GM15510 (cell line): ENCODE measurements around the gene PTPRU.

Source experiments
- POLR2A ChIP-seq: IDR thresholded peaks from 3 replicates; pipeline ENCODE4 v1.6.1; 2011; ENCODE audit warnings: borderline replicate concordance; ENCODE audit not compliant: insufficient read length; ENCODE audit errors: extremely low read depth

Gene PTPRU

GRCh38 chr1:29305943-29306342, 69.6 kb downstream of the PTPRU start:
- no peak for TF ChIP-seq POLR2A

- TF ChIP-seq POLR2A = no peak
These were observed 70.3 kb downstream of the PTPRU start for GRCh38 chr1:29306471-29307140.

DNA sequence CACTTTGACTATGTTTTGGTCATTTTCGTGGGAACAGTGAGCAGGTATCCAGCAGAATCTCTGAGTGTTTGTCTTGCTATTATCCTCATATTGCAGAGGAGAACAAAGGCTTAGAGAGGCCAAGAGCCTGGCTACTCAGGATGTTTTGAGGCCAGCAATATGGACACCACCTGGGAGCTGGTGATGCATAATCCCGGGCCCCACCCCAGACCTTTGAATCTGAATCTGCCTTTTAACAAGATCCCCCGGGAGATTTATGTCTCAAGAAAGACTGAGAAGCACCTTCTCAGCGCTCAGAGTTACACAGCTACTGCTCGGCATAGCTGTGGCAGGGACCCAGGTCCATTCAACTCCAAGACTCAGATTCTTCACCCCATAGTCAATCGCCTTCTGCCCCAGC, 72.8 kb downstream of the PTPRU start:
- no peak for TF ChIP-seq POLR2A

GRCh38 chr1:29309621-29310020, 73.3 kb downstream of the PTPRU start:
- no peak for TF ChIP-seq POLR2A

GRCh38 chr1:29310616-29311180, 74.4 kb downstream of the PTPRU start:
- no peak for TF ChIP-seq POLR2A

GRCh38 chr1:29311352-29312030, 75.2 kb downstream of the PTPRU start:
- TF ChIP-seq POLR2A = no peak

DNA sequence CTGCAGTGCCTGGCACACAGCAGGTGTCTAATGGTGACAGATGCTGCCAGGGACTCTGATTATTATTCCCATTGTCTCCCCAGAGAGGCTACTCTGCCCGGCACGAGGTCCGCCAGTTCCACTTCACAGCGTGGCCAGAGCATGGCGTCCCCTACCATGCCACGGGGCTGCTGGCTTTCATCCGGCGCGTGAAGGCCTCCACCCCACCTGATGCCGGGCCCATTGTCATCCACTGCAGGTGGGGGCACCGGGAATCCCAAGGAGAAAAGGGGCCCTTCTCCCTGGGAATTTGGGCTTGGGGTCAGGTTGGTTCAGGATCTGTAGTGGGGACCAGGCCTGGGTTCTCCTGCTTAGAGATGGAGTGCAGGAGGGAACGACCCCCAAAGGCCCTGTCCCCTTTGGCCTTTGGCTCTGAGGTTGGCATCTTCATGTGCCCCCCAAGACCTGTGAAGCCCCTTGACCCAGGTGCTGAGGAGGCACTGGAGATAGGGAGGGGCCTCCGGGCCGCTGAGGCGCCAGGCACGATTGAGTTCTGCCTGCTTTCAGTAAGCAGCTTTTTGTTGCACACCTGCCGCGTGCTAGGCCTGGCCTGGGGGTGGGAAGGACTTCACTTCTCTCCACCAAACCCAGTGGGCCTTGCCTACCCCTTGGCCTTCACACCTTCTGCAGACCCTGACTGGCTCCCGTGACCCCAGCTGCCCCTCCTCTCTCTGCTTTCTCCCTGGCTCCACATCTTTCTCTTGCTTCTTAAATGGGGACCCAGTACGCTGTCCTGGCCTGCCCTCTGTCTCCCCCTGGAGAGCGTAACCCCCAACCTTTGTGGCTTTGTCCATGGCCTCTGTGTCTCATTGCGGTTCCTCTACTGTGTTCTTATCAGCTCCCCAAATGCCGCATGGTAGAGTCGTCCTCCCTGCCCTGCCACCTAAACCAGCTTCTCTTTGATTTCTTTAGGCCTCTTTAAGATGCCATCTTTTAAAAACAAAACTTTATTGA, 76.4 kb downstream of the PTPRU start:
- no peak for TF ChIP-seq POLR2A

DNA sequence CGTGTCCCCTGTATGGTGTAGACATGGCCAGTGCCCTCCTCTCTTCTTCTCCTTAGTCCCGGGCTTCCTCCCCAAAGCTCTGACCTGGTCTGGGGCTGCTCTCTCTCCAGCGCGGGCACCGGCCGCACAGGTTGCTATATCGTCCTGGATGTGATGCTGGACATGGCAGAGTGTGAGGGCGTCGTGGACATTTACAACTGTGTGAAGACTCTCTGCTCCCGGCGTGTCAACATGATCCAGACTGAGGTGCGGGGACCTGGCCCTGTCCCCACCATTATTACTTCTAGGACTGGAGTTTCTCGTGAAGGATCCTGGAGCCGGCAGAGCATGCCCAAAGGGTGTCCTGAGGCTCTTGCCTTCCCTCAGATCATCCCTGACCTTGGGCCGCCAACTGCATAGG, 78.9 kb downstream of the PTPRU start:
- no peak for TF ChIP-seq POLR2A

- no peak for TF ChIP-seq POLR2A
These were observed 79.6 kb downstream of the PTPRU start for GRCh38 chr1:29315876-29316275.

DNA sequence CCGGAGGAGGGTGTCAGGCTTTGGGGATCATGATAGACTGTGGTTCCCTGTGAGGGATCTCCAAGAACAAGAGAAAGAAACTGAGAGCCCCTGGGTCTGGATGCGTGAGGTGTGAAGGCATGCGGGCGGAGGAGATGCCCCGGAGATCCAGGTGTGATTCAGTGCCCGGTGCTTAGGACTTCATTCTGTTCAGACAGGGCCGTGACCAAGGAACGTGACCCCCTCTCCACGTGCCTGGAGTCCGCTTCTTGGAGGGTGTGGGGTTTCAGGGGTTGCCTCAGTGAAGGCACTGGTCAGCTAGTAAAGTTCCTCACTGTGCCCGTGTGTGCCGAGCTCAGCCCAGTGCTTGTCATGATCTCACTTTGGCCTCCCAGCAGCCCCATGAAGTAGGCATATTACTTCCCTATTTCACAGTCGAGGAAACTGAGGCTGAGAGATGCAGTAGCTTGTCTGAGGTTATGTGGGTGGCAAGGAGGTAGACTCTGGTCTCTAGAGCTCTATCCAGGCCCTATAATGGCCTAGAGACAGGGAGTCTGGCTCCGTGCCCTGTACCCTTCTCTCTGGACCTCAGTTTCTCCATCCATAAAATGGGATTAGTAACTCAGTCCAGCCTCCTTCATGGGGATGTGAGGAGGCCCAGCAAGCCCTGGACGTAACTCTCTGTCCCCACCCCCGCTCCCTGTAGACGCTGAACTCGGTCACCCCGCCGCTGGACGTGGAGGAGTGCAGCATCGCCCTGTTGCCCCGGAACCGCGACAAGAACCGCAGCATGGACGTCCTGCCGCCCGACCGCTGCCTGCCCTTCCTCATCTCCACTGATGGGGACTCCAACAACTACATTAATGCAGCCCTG, 81.0 kb downstream of the PTPRU start:
- TF ChIP-seq POLR2A = no peak

DNA sequence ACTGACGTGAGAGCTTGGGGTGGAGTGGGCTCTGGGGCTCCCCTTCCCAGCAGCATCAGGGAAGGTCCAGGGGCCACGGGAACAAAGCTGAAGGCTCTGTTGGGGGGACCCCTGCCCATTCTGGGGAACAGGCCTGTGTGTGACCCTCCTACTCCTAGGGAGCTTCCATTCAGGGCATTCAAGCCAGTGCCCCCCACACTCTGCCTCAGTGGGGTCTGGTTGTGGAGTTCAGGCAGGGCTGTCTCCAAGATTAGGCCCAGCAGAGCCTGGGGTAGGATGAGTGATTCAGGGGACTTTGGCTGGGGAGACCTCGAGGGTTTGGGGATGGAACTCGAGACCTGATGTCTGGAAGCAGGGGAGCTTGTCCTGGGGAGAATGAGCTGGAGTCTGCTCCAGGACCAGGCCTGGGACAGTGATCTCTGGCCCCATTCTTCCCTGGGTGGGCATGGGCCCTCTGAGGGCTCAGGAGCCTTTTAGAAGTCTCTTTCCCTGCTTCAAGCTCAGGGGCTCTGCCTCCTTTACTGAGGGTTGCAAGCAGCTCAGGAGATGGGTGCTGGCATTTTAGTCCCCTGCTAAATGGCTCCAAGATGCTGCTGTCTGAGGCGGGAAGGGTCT, 81.7 kb downstream of the PTPRU start:
- TF ChIP-seq POLR2A = no peak

DNA sequence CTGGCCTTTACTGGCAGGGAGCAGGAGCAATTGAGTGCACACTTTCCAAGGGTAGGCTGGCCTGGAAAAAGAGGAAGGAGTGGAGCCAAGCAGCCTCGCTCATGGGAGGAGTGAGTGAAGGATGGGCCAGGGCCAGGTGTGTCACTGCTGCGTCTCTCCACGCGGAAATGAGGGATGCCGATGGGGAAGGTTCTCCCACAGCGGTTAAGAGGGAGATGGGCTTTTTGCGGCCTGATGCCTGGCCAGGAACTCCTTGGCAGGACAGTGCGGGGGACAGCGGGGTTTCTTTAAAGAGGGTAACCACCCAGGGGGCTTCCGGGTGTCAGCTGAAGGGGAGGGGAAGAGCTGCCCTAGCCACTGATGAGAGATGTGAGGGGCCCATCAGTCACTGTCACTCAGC, 82.4 kb downstream of the PTPRU start:
- no peak for TF ChIP-seq POLR2A

DNA sequence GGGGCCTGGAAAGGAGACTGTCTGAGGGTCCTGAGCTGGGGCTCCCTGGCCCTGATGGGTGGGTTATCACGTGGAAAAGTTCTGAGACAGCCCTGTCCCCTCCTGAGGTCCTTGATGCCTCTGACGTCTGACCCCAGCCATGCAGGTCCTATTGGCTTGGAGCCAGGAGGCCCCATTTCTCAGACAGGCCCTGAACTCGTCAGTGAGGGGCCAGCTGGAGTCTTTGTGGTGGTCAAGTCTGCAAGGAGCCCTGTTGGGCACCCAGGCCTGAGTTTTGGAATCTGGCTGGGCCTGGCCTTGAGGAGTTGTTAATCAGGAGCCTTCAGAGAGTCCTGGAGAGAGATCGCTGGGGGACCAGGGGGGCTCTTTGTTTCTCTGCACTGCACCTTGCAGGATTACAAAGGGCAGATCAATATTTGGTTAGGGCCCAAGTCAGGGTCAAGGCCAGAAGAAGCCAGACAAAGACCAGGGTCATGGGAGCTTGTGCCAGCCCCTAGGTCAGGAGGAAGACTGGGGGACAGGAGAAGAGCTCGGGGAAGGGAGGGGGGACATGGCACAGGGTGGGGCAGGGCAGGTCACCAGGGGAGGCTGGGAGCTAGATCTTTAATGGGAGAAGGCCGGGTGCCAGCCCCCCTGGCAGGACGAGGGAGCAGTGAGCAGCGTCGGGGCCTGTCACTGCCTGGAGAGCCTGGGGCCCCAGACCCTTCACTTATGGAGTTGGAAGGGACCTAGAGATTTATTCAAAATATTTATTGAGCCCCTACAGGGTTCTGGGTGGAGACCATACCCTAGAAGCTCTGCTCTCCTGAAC, 83.2 kb downstream of the PTPRU start:
- TF ChIP-seq POLR2A = no peak

- TF ChIP-seq POLR2A = no peak
These were observed 84.0 kb downstream of the PTPRU start for GRCh38 chr1:29320156-29320940.
